Measurements from ENCODE around the gene CFLAR. TPM values are rescaled to one million over a fixed set of nuclear protein-coding genes. Genes with fewer than 3 reads are reported as not detected.

Gene CFLAR
- total RNA-seq, 1 experiment from 2014 or later: 75.4 TPM

- POLR2A ChIA-PET (ENCODE audit: unreplicated experiment): interaction anchor here (0.7 kb wide), 1 partner anchor 194 kb away, joined by 7 read pairs; no protein-coding TSS in a partner anchor
- no peaks in the 10 kb centered on the region for H3K9me2 ChIP-seq (ENCODE audit: insufficient read depth)
- no peak overlapping the region for H2AFZ ChIP-seq
- no peaks in the 10 kb centered on the region for H3K4me1 ChIP-seq (replicated peaks; ENCODE audit: insufficient read depth)
- H3K36me3 ChIP-seq (ENCODE audit: low read depth): no peaks in the 10 kb centered on the region
- no peak overlapping the region for H3K27ac ChIP-seq
- no peaks in the 10 kb centered on the region for H3K9me3 ChIP-seq (ENCODE audit: insufficient read depth, low read depth)
- H3K4me2 ChIP-seq: no peak overlapping the region
- no peak for DNase-seq
- no peak for TF ChIP-seq EZH2 (IDR thresholded peaks at IDR 0.05; ENCODE audit: low read depth)
- TF ChIP-seq CTCF (conservative IDR thresholded peaks at IDR 0.05): no peak
- H3K79me2 ChIP-seq (ENCODE audit: low read depth): no peaks in the 10 kb centered on the region
- no peak overlapping the region for H3K4me3 ChIP-seq
- H3F3A ChIP-seq (ENCODE audit: insufficient read depth, low read depth): no peaks in the 10 kb centered on the region
- intact Hi-C loops (cut with micrococcal nuclease; ENCODE audit: unreplicated experiment): no loop called here
- no peaks in the 10 kb centered on the region for H3K27me3 ChIP-seq (ENCODE audit: insufficient read depth, low read depth)
- BruUV-seq (replicated peaks): no TSS peak
- no peaks in the 10 kb centered on the region for H4K20me1 ChIP-seq (ENCODE audit: insufficient read depth)
- CTCF ChIA-PET: no interaction called here
Measured at GRCh38 chr2:201108341-201108740, 7.6 kb upstream of the CFLAR start.

- Histone ChIP-seq H3K27ac (no peak overlapping the region), H3K9me3 (ENCODE audit: insufficient read depth, low read depth) (no peaks in the 10 kb centered on the region), H3F3A (ENCODE audit: insufficient read depth, low read depth) (no peaks in the 10 kb centered on the region), H3K4me3 (no peak overlapping the region), H3K27me3 (ENCODE audit: insufficient read depth, low read depth) (no peaks in the 10 kb centered on the region), H3K9me2 (ENCODE audit: insufficient read depth) (no peaks in the 10 kb centered on the region), H3K4me1 (replicated peaks; ENCODE audit: insufficient read depth) (peaks cover under 1% of the 10 kb centered on the region; the same call in 1 of the 2 replicates), H3K36me3 (ENCODE audit: low read depth) (no peaks in the 10 kb centered on the region), H4K20me1 (ENCODE audit: insufficient read depth) (no peaks in the 10 kb centered on the region), H3K79me2 (ENCODE audit: low read depth) (no peaks in the 10 kb centered on the region), H2AFZ (no peak overlapping the region), H3K4me2 (no peak overlapping the region)
- ChIA-PET POLR2A (ENCODE audit: unreplicated experiment) (no interaction called here), CTCF (no interaction called here)
- intact Hi-C loops (cut with micrococcal nuclease; ENCODE audit: unreplicated experiment): no loop called here
- no TSS peak for BruUV-seq (replicated peaks)
- DNase-seq: no peak
- TF ChIP-seq CTCF (conservative IDR thresholded peaks at IDR 0.05): no peak
- TF ChIP-seq EZH2 (IDR thresholded peaks at IDR 0.05; ENCODE audit: low read depth): no peak
Measured at GRCh38 chr2:201109186-201109585, 6.8 kb upstream of the CFLAR start.

DNA sequence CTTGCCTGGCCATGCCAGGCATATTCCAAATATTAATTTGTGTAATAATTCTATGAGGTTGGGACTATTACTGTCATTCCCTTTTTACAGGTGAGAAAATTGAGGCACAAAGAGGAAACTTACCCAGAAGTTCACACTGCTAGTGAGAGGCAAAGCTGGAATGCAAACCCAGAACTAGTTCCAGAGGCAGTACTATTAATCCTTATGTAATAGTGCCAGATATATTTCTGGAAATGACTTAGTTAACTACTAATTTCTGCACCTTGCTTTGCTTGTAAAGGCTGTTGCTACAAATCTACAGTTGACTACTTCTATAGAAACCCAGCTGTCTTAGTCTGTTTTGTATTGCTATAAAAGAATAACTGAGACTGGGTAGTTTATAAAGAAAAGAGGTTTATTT is 5.3 kb upstream of the CFLAR start:
- no peak overlapping the region for H2AFZ ChIP-seq
- TF ChIP-seq EZH2 (IDR thresholded peaks at IDR 0.05; ENCODE audit: low read depth) (no peak), CTCF (conservative IDR thresholded peaks at IDR 0.05) (no peak)
- intact Hi-C loops (cut with micrococcal nuclease; ENCODE audit: unreplicated experiment): no loop called here
- CTCF ChIA-PET: interaction anchor here (0.6 kb wide), 1 partner anchor 42 kb away, joined by 4 read pairs; no protein-coding TSS in a partner anchor
- BruUV-seq (replicated peaks): no TSS peak
- peaks cover 10% of the 10 kb centered on the region for H3F3A ChIP-seq (ENCODE audit: insufficient read depth, low read depth)
- no peaks in the 10 kb centered on the region for H3K27me3 ChIP-seq (ENCODE audit: insufficient read depth, low read depth)
- H3K9me3 ChIP-seq (ENCODE audit: insufficient read depth, low read depth): no peaks in the 10 kb centered on the region
- H4K20me1 ChIP-seq (ENCODE audit: insufficient read depth): no peaks in the 10 kb centered on the region
- no peaks in the 10 kb centered on the region for H3K9me2 ChIP-seq (ENCODE audit: insufficient read depth)
- no peaks in the 10 kb centered on the region for H3K36me3 ChIP-seq (ENCODE audit: low read depth)
- no peak for DNase-seq
- H3K4me2 ChIP-seq: no peak overlapping the region
- H3K79me2 ChIP-seq (ENCODE audit: low read depth): peaks cover 4% of the 10 kb centered on the region; the same call in 1 of the 2 replicates
- POLR2A ChIA-PET (ENCODE audit: unreplicated experiment): no interaction called here
- H3K4me3 ChIP-seq: no peak overlapping the region
- H3K4me1 ChIP-seq (replicated peaks; ENCODE audit: insufficient read depth): peaks cover 13% of the 10 kb centered on the region; the same call in 1 of the 2 replicates
- no peak overlapping the region for H3K27ac ChIP-seq

Data from PC-9 (cell line).